Endometrial microvascular endothelial cells (primary cell): ENCODE results near the gene PRRT1B. TPM values are rescaled to one million over a fixed set of nuclear protein-coding genes. Genes with fewer than 3 reads are reported as not detected.

ENCODE experiments used
- in situ Hi-C: cut with HindIII; loops from 2 replicates; pipeline ENCODE4 v1.10.0; 2017; ENCODE audit warnings: low sequenced_read_pairs, low pct_unique_long_range_greater_than_20kb; ENCODE audit errors: inconsistent ontology term
- total RNA-seq: library from RNA; depleted of rRNA; stranded (reverse); fragments of >200 nt; gene quantifications from one replicate; pipeline ENCODE4 v1.2.3, GENCODE V29; 2015; ENCODE audit errors: inconsistent ontology term

Gene PRRT1B
- total RNA-seq, 1 donor from 2014 or later, result not detected

- in situ Hi-C loops, result no loop called here
Measured at GRCh38 chr9:131521203-131521602, 24.1 kb upstream of the PRRT1B start.

GRCh38 chr9:131521822-131522221 lies 23.5 kb upstream of the PRRT1B start:
- in situ Hi-C loops, result no loop called here

GRCh38 chr9:131522257-131523085 lies 22.9 kb upstream of the PRRT1B start:
- in situ Hi-C loops, result no loop called here

- in situ Hi-C loops, result no loop called here
Measured at GRCh38 chr9:131523086-131523388, 22.3 kb upstream of the PRRT1B start.

- in situ Hi-C loops, result no loop called here
Measured at GRCh38 chr9:131523451-131524435, 21.6 kb upstream of the PRRT1B start.

- in situ Hi-C loops, result no loop called here
Measured at GRCh38 chr9:131524665-131525315, 20.5 kb upstream of the PRRT1B start.

GRCh38 chr9:131525643-131526565 lies 19.4 kb upstream of the PRRT1B start:
- in situ Hi-C loops, result no loop called here

- in situ Hi-C loops, result no loop called here
Measured at GRCh38 chr9:131528186-131528585, 17.1 kb upstream of the PRRT1B start.

GRCh38 chr9:131528886-131529505 lies 16.3 kb upstream of the PRRT1B start:
- in situ Hi-C loops, result no loop called here

GRCh38 chr9:131529597-131530545 lies 15.5 kb upstream of the PRRT1B start:
- in situ Hi-C loops, result no loop called here

GRCh38 chr9:131530546-131530919 lies 14.8 kb upstream of the PRRT1B start:
- in situ Hi-C loops, result no loop called here

- in situ Hi-C loops, result no loop called here
Measured at GRCh38 chr9:131530920-131531832, 14.1 kb upstream of the PRRT1B start, which contains the start of gene UCK1. Gene UCK1, minus strand, starts transcription at chr9:131531263. Its CDS starts 89 bp downstream, at chr9:131531174.

GRCh38 chr9:131534721-131535237 lies 10.5 kb upstream of the PRRT1B start:
- in situ Hi-C loops, result no loop called here

- in situ Hi-C loops, result no loop called here
Measured at GRCh38 chr9:131537946-131538345, 7.4 kb upstream of the PRRT1B start.

- in situ Hi-C loops, result no loop called here
Measured at GRCh38 chr9:131539223-131539923, 6.0 kb upstream of the PRRT1B start.
